ENCODE results near the gene ALKBH4.
"Not testable (repeated sequence)": the region's sequence is repeated elsewhere in the genome, so short reads cannot be mapped to it uniquely, and the experiment has no call there.

ALKBH4 gene

GRCh38 chr7:102454932-102455331, 9.7 kb downstream of the ALKBH4 start:
- DNase-seq, result not testable (repeated sequence)

- DNase-seq, result no peak
Observed at GRCh38 chr7:102454468-102454867, 10.2 kb downstream of the ALKBH4 start.

DNA sequence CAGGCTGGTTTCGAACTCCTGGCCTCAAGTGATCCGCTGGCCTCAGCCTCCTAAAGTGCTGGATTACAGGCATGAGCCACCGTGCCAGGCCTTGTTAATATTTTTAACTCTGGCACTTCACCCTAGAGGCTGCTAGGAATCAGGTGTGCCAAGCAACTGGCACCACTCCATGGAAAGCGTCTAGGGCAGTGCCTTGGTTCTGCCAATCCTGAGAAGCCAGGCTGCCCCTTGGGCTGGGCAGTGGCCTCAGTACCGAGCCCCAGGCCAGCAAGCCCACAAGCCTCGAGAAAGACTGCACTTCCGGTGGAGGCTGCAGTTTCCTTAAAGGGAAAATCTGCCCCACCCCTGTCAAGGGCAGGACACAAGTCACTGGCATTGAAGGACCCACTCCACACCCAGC, 11.3 kb downstream of the ALKBH4 start:
- DNase-seq, result no peak

DNA sequence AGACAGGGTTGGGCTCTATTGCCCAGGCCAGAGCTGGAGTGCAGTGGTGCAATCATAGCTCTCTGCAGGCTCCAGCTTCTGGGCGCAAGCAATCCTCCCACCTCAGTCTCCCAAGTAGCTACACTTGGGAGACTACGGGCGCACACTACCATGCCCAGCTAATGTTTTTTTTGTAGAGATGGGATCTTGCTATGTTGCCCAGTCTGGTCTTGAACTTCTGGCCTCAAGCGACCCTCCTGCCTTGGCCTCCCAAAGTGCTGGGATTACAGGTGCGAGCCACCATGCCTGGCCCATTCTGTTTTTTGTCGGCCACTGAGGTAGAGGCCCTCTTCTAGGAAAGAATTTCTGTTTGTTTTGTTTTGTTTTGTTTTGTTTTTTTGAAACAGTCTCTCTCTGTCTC, 12.2 kb downstream of the ALKBH4 start:
- no peak for DNase-seq

DNA sequence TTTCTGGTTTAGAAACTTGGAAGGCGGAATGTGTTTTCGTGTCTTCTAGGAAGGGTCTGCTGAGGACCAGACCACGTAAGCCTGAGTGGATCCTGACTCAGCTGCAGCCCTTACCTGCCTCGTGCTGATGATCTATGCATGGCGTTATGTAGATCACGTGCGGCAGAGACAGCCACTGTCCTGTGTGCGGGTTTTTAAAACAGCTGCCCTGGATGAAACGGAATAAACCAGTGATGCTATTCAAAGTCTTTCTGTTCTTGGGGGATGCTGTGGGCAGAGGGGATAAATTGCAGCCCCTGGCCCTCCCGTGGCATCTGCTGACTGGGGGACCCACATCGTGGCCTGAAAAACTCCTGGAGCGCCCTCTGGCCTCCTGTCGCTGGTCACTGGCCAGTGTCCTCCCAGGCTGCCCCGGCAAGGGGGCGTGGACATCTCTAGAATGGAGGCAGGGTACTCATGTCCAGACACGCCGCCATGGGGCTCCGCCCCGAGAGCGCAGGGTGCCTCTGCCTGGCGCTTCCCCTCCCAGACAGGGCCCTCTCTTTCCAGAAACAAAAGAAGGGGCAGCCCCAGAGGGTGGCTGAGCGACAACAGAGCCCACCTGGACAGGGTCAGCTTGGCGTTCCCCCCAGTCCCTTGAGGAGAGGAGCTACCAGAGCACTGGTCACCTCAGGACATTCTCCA, 13.2 kb downstream of the ALKBH4 start:
- DNase-seq, result no peak

- no peak for DNase-seq
Observed at GRCh38 chr7:102450242-102450641, 14.4 kb downstream of the ALKBH4 start.

DNA sequence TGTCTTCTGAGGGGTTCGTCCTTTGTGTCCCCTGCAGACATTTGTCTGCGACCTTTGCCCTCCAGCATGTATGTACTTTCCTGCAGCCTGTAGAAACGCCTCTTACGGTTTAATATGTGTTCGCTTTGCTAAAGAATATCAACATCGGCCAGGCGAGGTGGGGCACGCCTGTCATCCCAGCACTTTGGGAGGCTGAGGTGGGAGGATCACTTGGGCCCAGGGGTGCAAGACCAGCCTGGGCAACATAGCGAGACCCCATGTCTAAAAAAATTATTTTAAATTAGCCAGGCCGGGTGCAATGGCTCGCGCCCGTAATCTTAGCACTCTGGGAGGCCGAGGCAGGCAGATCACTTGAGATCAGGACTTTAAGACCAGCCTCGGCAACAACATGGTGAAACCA, 15.5 kb downstream of the ALKBH4 start:
- DNase-seq, result no peak

- no peak for DNase-seq
Observed at GRCh38 chr7:102447311-102447710, 17.4 kb downstream of the ALKBH4 start.

- DNase-seq, result no peak
Observed at GRCh38 chr7:102446387-102447156, 18.1 kb downstream of the ALKBH4 start.

GRCh38 chr7:102445674-102446071, 19.0 kb downstream of the ALKBH4 start:
- no peak for DNase-seq

DNA sequence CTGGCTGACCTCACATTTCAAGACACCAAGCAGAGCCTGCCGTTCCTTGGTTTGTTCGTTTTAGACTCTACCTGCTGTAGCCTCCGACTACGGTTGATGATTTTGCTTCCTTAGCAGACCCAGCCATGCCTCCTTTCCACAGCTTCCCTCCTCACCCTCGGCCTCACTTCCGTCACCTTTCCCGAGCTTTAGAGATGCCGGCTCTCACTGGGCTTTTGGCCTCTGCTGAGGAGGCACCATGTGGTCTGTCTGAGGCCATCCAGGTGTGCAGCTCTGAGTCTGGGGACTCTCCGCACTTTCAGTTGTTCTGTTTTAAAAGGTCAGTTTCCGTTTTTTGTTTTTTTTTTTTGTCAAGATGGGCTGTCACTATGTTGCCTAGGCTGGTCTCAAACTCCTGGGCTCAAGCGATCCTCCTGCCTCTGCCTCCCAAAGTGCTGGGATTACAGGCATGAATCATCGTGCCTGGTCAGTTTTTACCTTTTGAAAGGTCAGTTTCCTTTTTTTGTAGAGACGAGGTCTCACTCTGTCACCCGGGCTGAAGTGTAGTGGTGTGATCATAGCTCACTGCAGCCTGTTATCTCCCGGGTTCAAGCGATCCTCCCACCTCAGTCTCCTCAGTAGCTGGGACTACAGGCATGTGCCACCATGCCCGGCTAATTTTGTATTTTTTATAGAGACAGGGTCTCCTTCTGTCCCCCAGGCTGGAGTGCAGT, 19.5 kb downstream of the ALKBH4 start:
- DNase-seq, result no peak

- DNase-seq, result no peak
Observed at GRCh38 chr7:102439963-102440795, 24.5 kb downstream of the ALKBH4 start.

DNA sequence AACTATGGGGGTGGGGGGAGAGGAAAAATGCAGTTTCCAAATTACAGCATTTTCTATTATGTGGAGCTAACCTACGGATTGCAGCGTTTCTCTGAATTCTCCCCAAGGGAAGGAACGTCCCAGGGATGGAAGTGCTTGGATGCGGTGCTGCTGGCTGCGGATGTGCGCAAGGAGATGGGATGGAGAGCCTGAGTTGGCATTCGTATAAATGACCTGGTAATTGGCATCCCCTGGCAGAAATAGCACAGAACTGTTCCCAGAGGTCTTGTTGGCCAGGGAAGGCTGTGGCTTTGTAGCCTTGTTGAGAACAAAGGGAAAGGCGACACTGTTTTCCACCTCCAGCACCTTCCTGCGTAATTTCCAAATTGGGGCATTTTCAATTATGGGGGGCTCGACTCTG, 28.5 kb downstream of the ALKBH4 start:
- DNase-seq, result no peak

GRCh38 chr7:102434039-102434486, 30.6 kb downstream of the ALKBH4 start:
- no peak for DNase-seq

GRCh38 chr7:102433219-102434038, 31.2 kb downstream of the ALKBH4 start, which contains the start of gene ORAI2:
Gene ORAI2, plus strand, starts transcription at chr7:102433575. Its CDS starts 5,382 bp downstream, at chr7:102438957.
- peak; percentile 81 for DNase-seq

DNA sequence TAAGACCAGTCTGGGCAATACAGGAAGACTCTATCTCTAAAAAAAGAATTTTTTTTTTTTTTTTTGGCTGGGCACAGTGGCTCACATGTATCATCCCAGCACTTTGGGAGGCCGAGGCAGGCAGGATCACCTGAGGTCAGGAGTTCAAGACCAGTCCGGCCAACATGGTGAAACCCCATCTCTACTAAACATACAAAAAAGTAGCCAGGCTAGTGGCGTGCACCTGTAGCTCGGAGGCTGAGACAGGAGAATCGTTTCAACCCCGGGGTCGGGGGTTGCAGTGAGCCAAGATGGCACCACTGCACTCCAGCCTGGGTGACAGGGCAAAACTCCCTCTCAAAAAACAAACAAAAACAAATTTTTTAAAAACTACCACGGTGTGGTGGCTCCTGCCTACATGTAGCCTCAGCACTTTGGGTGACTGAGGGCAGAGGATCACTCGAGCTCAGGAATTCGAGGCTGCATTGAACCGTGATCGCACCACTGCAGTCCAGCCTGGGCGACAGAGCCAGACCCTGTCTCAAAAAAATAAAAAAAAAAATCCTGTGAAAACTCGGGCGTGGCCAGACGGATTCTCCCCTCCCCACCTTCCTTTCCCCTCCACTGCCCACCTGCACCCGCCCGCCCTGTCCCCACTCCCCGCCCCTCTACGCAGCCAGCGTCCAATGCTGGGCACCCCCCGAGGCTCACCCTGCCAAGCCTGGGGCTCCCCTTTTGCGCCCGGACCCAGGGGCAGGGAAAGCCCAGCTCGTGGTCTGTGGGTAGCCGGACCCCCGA, 32.0 kb downstream of the ALKBH4 start:
- DNase-seq, result no peak

DNA sequence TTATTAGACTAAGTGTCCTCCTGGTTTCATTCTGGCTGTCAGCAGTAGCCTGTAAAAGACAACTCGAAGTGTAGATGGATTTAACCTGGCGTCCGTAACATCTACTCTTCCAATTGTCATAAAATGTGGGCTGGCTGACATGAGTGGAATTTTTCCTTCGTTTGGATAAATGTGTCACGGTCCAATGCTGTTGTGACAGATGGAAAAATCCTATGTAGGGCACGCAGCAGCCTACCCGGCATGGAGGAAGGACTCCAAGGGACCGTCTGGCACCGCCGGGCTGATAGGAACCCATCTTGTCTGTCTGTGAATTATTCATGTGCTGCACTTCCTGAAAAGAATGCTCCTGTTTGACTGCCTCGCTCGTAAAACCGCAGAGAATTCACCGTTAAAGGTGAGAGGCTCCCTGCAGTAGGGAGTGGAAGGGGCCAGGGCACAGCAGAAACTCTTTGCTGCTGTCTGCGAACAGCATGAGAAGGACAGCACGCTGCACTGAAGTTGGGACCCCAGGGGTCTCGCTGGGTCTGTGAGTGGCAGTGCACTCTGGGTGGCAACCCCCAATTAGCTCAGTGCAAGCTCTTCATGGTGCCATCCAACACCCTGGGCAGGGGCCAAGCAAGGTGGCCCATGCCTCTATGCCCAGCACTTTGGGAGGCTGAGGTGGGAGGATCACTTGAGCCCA, 32.9 kb downstream of the ALKBH4 start:
- peak; percentile 51 for DNase-seq

GRCh38 chr7:102429141-102429899, 35.3 kb downstream of the ALKBH4 start:
- no peak for DNase-seq

DNA sequence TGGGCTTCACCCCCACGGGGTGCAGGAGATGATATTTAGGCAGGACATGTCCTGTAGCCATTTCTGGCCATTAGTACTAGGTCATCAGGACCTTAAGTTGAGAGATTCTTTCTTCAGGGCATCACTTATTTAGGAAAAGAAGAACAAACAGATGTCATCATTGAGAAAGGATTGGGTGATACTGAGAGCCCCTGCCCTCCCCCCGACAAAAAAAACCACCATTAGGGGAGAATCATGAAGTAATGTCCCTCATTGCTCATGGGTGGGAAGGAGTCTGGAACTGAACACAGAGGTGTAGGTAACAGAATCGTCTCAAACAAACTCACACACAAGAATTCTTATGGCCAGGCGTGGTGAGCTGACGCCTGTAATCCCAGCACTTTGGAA, 37.7 kb downstream of the ALKBH4 start:
- DNase-seq, result no peak
